Spleen (tissue), 7 donors: Measurements from ENCODE around the gene SPX.

Experiments
- CTCF ChIP-seq, 11 experiments: fragments of 200-600 bp in 7 of 11; fragments of 450-650 bp in 4 of 11; sonication (generic) in 4 of 11; IDR thresholded peaks in 8 of 11; conservative IDR thresholded peaks in 3 of 11; 1 replicate in 7 of 11; 2 replicates in 4 of 11; pipeline versions ENCODE4 v1.4.0 to v1.8.0; 2016 to 2021; ENCODE audit warnings: antibody characterized with exemption in 11 of 11, inconsistent platforms in 4 of 11, mild to moderate bottlenecking in 1 of 11
- POLR2A ChIP-seq, 3 donors: fragments of 450-650 bp; IDR thresholded peaks; one replicate each; pipeline ENCODE4 v1.5.1; 2017; ENCODE audit warnings: antibody characterized with exemption in 3 of 3, mild to moderate bottlenecking in 1 of 3
- POLR2AphosphoS5 ChIP-seq, 3 donors: sonication (generic); formaldehyde crosslinking; IDR thresholded peaks; one replicate each; pipeline ENCODE4 v1.5.1; 2017; ENCODE audit warnings: antibody characterized with exemption in 3 of 3
- donor health status: DM: no; HTN: no; CAD: no; lungs with moderate emphysema.
- donor health status: DM: no; HTN: no; CAD: no.
- donor health status: DM: no; HTN: no; CAD: no.

DNA sequence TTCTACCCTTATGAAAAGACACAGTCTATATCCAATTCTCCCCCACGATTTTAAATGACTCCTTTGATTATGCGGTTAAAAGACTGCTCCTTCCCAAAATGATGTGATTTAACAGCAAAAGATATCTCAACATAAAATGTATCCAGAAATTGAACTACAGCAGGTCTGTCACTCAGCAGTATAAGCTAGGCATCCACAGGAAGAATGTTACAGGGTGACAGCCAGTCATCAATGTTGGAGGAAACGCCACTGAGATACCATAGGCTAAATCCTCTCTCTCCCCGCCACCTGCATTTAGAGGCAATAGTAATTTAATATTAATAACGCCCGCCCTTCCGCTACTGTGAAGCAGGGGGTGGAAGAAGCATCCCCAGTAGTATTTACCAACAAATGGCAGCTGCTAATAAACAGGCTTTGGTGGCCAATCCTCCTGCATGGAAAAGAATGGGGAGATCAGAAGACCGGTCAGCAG lies 25.3 kb upstream of the SPX start:
- TF ChIP-seq POLR2A (IDR thresholded peaks at IDR 0.05) (no peak), CTCF (IDR thresholded peaks at IDR 0.05 in 8 of 11, conservative IDR thresholded peaks at IDR 0.05 in 3 of 11) (no peak), POLR2AphosphoS5 (IDR thresholded peaks at IDR 0.05) (no peak)
